K562 (cell line): ENCODE results near the gene WNT6. TPM values are rescaled to one million over a fixed set of nuclear protein-coding genes. Genes with fewer than 3 reads are reported as not detected.

ENCODE experiments used
- ATAC-seq: fragments of 200-7000 bp; cut with Tn5 transposase; 3 replicates; pipeline ENCODE4 v1.9.1; 2020; ENCODE audit warnings: moderate library complexity
- BruUV-seq: library from RNA; stranded (reverse); fragments of 400-500 nt; replicated peaks from 2 replicates; lab custom pipeline; 2021; lab: Mats Ljungman, UMichigan
- CTCF ChIA-PET: fragments of 300-600 bp; formaldehyde crosslinking; extraction: SDS; loops from one replicate; lab custom pipeline; 2021; ENCODE audit warnings: low intra/inter-chr PET ratio; lab: Yijun Ruan, JAX
- POLR2A ChIA-PET: fragments of 300-600, 350-650 bp; sonication (Branson Sonifier 250); formaldehyde crosslinking; extraction: SDS; loops from one replicate; lab custom pipeline; 2021; ENCODE audit warnings: antibody characterized with exemption, inconsistent platforms; lab: Yijun Ruan, JAX
- DNase-seq, 4 experiments: peaks; one replicate each; pipeline versions ENCODE4 v3.0.0 to v3.0.0-alpha.2; 2011 to 2018; ENCODE audit warnings: low spot score in 3 of 4, mixed read lengths in 3 of 4; ENCODE audit errors: extremely low read depth in 1 of 4
- FAIRE-seq: peaks from 2 replicates; lab custom pipeline; 2011; peaks lifted over from hg19 to GRCh38; lab: Jason Lieb, UNC
- H2AFZ ChIP-seq: 2 replicates; pipeline ENCODE4 v1.6.0; 2011; ENCODE audit warnings: low read depth, low read length, control low read depth, inconsistent platforms
- H3K27ac ChIP-seq: fragments of 200-600 bp; 3 replicates; pipeline ENCODE4 v1.8.0; 2011; ENCODE audit warnings: low read depth, mild to moderate bottlenecking, control low read depth, inconsistent platforms, low read length, moderate library complexity, mixed read lengths; ENCODE audit errors: extremely low read depth
- H3K27me3 ChIP-seq, 2 experiments: fragments of 300-600 bp in 1 of 2; 2 replicates in 1 of 2; 3 replicates in 1 of 2; pipeline versions ENCODE4 v1.6.0 to v1.8.0; 2011; ENCODE audit warnings: inconsistent platforms in 2 of 2, low read length in 2 of 2, mild to moderate bottlenecking in 1 of 2, mixed read lengths in 1 of 2, moderate library complexity in 1 of 2; ENCODE audit not compliant: control insufficient read depth in 2 of 2, insufficient read depth in 2 of 2
- H3K36me3 ChIP-seq: fragments of 300-600 bp; 3 replicates; pipeline ENCODE4 v1.8.0; 2011; ENCODE audit warnings: mild to moderate bottlenecking, low read length, inconsistent platforms; ENCODE audit not compliant: control insufficient read depth, insufficient read depth
- H3K4me1 ChIP-seq, 2 experiments: fragments of 200-600 bp in 1 of 2; replicated peaks in 1 of 2; 2 replicates in 1 of 2; 3 replicates in 1 of 2; pipeline versions ENCODE4 v1.5.1 to v1.8.0; 2011; ENCODE audit warnings: inconsistent platforms in 2 of 2, low read length in 2 of 2, mild to moderate bottlenecking in 1 of 2, mixed read lengths in 1 of 2, moderate library complexity in 1 of 2; ENCODE audit not compliant: control insufficient read depth in 2 of 2, insufficient read depth in 2 of 2
- H3K4me2 ChIP-seq: 2 replicates; pipeline ENCODE4 v1.6.1; 2011; ENCODE audit warnings: low read length, control low read depth, inconsistent platforms, mixed read lengths; ENCODE audit not compliant: insufficient read depth
- H3K4me3 ChIP-seq: fragments of 200-600 bp; sonication (generic), shearing (Covaris generic); 2 replicates; pipeline ENCODE4 v1.5.1; 2016; ENCODE audit warnings: control low read depth, inconsistent platforms
- H3K79me2 ChIP-seq: fragments of 200-600 bp; 3 replicates; pipeline ENCODE4 v1.8.0; 2011; ENCODE audit warnings: low read length, inconsistent platforms; ENCODE audit not compliant: control insufficient read depth, insufficient read depth
- H3K9ac ChIP-seq, 2 experiments: 2 replicates each; pipeline versions ENCODE4 v1.6.0 to v1.6.1; 2011; ENCODE audit warnings: low read depth in 2 of 2, low read length in 2 of 2, control low read depth in 1 of 2, inconsistent platforms in 1 of 2, mild to moderate bottlenecking in 1 of 2, mixed read lengths in 1 of 2; ENCODE audit not compliant: insufficient read depth in 1 of 2
- H3K9me1 ChIP-seq: one replicate; pipeline ENCODE4 v1.6.0; 2011; ENCODE audit warnings: inconsistent platforms, mild to moderate bottlenecking, low read length, moderate library complexity; ENCODE audit not compliant: control insufficient read depth, insufficient read depth
- H3K9me3 ChIP-seq: replicated peaks from 2 replicates; pipeline ENCODE4 v1.5.1; 2011; ENCODE audit warnings: low read depth, low read length, inconsistent platforms; ENCODE audit not compliant: control insufficient read depth, insufficient read depth
- H4K20me1 ChIP-seq: replicated peaks from 2 replicates; pipeline ENCODE4 v1.6.1; 2011; ENCODE audit warnings: low read length, inconsistent platforms, mixed read lengths; ENCODE audit not compliant: control insufficient read depth, insufficient read depth
- GTF2A2 ChIP-seq: IDR thresholded peaks from 2 replicates; pipeline ENCODE4 v1.6.1; 2016; ENCODE audit warnings: mild to moderate bottlenecking, missing genetic modification characterization, missing compliant biosample characterization
- HIVEP1 ChIP-seq: fragments of 250-450 bp; sonication (Bioruptor Pico); IDR thresholded peaks from 2 replicates; pipeline ENCODE4 v1.4.0; 2020; ENCODE audit warnings: mild to moderate bottlenecking
- KHSRP ChIP-seq: fragments of 450-650 bp; IDR thresholded peaks from 2 replicates; pipeline ENCODE4 v1.6.1; 2017
- TRIM25 ChIP-seq: fragments of 450-650 bp; IDR thresholded peaks from 2 replicates; pipeline ENCODE4 v1.7.0; 2016; ENCODE audit warnings: borderline replicate concordance
- ZFP1 ChIP-seq: fragments of 450-650 bp; formaldehyde crosslinking; IDR thresholded peaks from 2 replicates; pipeline ENCODE4 v1.4.0; 2020; ENCODE audit warnings: mild to moderate bottlenecking, mixed read lengths
- ZNF217 ChIP-seq: sonication (generic); formaldehyde crosslinking; IDR thresholded peaks from 2 replicates; pipeline ENCODE4 v1.8.0; 2022; ENCODE audit warnings: mild to moderate bottlenecking, missing genetic modification reagents
- ZNF224 ChIP-seq: sonication (generic); formaldehyde crosslinking; IDR thresholded peaks from 2 replicates; pipeline ENCODE4 v1.8.0; 2022; ENCODE audit warnings: mild to moderate bottlenecking, missing genetic modification reagents
- ZNF395 ChIP-seq: fragments of 200-800 bp; sonication (Bioruptor generic); IDR thresholded peaks from 2 replicates; pipeline ENCODE4 v1.6.1; 2017; ENCODE audit warnings: missing genetic modification characterization, missing compliant biosample characterization
- ZNF655 ChIP-seq: fragments of 250-450 bp; sonication (Bioruptor Pico); IDR thresholded peaks from 2 replicates; pipeline ENCODE4 v1.5.0; 2021
- ZNF780A ChIP-seq: fragments of 250-450 bp; sonication (Bioruptor Pico); IDR thresholded peaks from 2 replicates; pipeline ENCODE4 v1.5.0; 2021; ENCODE audit warnings: mild to moderate bottlenecking
- WGBS: fragments of 100-300 bp; shearing (Covaris generic); methylation state at CpG from one replicate; pipeline ENCODE4 v1.1.6; 2016; ENCODE audit warnings: low coverage, mixed read lengths; ENCODE audit not compliant: insufficient coverage; ENCODE audit errors: missing lambda C conversion rate; 5-methylcytosine and 5-hydroxymethylcytosine counted together
- in situ Hi-C: fragments of 300-500 bp; cut with MboI; formaldehyde crosslinking; loops from 4 replicates; pipeline ENCODE4 v1.15.0; 2018; ENCODE audit warnings: inconsistent platforms, mixed read lengths
- intact Hi-C: fragments of 100-400 bp; cut with micrococcal nuclease; formaldehyde crosslinking; loops from 2 replicates; pipeline ENCODE4 v1.14.2; 2022
- polyA plus RNA-seq, 8 experiments: library from polyadenylated mRNA; depleted of rRNA in 4 of 8; stranded (reverse) in 5 of 8; unstranded in 3 of 8; fragments of >200 nt; fragmentation: Nextera tagmentation in 2 of 8; fragmentation: Illumina TruSeq in 1 of 8; extraction: Ambion mirVana in 2 of 8; extraction: Trizol in 1 of 8; gene quantifications; 2 replicates each; pipeline versions ENCODE4 v1.2.1 to v1.2.3, GENCODE V29; 2011 to 2014; ENCODE audit warnings: inconsistent platforms in 1 of 8, missing spikeins in 1 of 8
- total RNA-seq, 7 experiments: library from RNA; depleted of rRNA in 6 of 7; stranded (reverse); fragments of >200 nt in 6 of 7; fragmentation: Illumina TruSeq in 2 of 7; extraction: Trizol in 2 of 7; gene quantifications; 2 replicates each; pipeline versions ENCODE4 v1.2.1 to v1.2.3, GENCODE V29; 2011 to 2021; ENCODE audit warnings: low replicate concordance in 1 of 7
- TF ChIP-seq, protein P1 (sequence below), 3 experiments: fragments of 200-800 bp in 1 of 3; fragments of 250-450 bp in 1 of 3; fragments of 450-650 bp in 1 of 3; sonication (Bioruptor Pico) in 1 of 3; sonication (Bioruptor generic) in 1 of 3; formaldehyde crosslinking in 1 of 3; IDR thresholded peaks; 2 replicates each; pipeline versions ENCODE4 v1.6.1 to v1.8.0; 2016 to 2022; ENCODE audit warnings: mild to moderate bottlenecking in 2 of 3, missing genetic modification characterization in 2 of 3, missing compliant biosample characterization in 1 of 3, moderate library complexity in 1 of 3
- TF ChIP-seq, protein P2 (sequence below): sonication (generic); formaldehyde crosslinking; IDR thresholded peaks from 2 replicates; pipeline ENCODE4 v1.5.0; 2020; ENCODE audit warnings: missing genetic modification reagents

The WNT6 gene
- total and polyA plus RNA-seq, 9 of the 15 experiments (the other 6 are each of a cell fraction or from before 2014, with no cell fraction given): not detected

DNA sequence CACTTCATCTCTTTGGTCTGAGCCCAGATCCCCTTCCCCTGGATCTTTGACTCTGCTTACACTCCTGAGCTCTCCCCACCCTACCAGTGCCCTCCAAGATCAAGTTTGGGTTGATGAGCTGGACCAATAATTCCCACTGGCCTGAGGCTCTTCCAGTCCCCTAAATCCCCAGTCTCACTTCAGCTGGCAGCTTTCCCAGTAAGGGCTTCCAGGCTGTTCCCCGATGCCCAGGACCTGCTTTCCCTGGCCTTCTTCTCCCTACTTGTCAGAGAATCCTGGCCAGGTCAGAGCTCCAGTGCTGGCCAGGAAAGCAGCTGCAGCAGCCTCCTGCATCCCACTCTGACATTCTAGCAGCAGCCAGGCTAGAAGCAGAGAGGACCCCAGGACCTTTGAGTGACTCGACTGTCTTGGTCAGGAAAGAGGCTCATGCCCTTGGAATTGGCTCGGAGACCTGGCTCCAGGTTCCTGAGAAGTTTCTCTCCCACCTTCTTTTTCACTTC, 3.5 kb downstream of the WNT6 start (continued):
- TF ChIP-seq HIVEP1 (CRISPR knock-in tag): no peak
- TF ChIP-seq, protein P1, sequence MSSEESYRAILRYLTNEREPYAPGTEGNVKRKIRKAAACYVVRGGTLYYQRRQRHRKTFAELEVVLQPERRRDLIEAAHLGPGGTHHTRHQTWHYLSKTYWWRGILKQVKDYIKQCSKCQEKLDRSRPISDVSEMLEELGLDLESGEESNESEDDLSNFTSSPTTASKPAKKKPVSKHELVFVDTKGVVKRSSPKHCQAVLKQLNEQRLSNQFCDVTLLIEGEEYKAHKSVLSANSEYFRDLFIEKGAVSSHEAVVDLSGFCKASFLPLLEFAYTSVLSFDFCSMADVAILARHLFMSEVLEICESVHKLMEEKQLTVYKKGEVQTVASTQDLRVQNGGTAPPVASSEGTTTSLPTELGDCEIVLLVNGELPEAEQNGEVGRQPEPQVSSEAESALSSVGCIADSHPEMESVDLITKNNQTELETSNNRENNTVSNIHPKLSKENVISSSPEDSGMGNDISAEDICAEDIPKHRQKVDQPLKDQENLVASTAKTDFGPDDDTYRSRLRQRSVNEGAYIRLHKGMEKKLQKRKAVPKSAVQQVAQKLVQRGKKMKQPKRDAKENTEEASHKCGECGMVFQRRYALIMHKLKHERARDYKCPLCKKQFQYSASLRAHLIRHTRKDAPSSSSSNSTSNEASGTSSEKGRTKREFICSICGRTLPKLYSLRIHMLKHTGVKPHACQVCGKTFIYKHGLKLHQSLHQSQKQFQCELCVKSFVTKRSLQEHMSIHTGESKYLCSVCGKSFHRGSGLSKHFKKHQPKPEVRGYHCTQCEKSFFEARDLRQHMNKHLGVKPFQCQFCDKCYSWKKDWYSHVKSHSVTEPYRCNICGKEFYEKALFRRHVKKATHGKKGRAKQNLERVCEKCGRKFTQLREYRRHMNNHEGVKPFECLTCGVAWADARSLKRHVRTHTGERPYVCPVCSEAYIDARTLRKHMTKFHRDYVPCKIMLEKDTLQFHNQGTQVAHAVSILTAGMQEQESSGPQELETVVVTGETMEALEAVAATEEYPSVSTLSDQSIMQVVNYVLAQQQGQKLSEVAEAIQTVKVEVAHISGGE (CRISPR knock-in tag; IDR thresholded peaks at IDR 0.05): no peak
- no peak for TF ChIP-seq ZNF217 (CRISPR knock-in tag)
- no peak for TF ChIP-seq ZNF395 (CRISPR knock-in tag)

- Histone ChIP-seq H3K4me2 (no peak overlapping the region), H3K79me2 (no peaks in the 10 kb centered on the region), H4K20me1 (peaks cover 6% of the 10 kb centered on the region; the same call in 1 of the 2 replicates), H3K9ac (no peak overlapping the region), H3K27me3 (peaks cover 0 to 23% of the 10 kb centered on the region in 2 experiments; a peak in 3 of 5 replicates), H3K4me3 (no peak overlapping the region), H3K27ac (no peak overlapping the region), H3K36me3 (no peaks in the 10 kb centered on the region), H3K9me1 (no peaks in the 10 kb centered on the region), H3K9me3 (no peaks in the 10 kb centered on the region), H2AFZ (no peak overlapping the region), H3K4me1 (peaks cover 0 to 3% of the 10 kb centered on the region in 2 experiments; a peak in 2 of 5 replicates)
- WGBS: 10% methylated on average over 2 of the region's 4 CpGs
- no peak for DNase-seq
- FAIRE-seq: no peak
- ATAC-seq: no peak
- intact Hi-C loops (no loop called here), in situ Hi-C loops (no loop called here)
- BruUV-seq: no TSS peak
- ChIA-PET CTCF (no interaction called here), POLR2A (no interaction called here)
- TF ChIP-seq ZNF655 (CRISPR knock-in tag) (no peak), ZNF780A (CRISPR knock-in tag) (no peak), ZNF224 (CRISPR knock-in tag) (no peak), GTF2A2 (tag) (no peak), TRIM25 (no peak), KHSRP (no peak), ZFP1 (CRISPR knock-in tag) (no peak)
- TF ChIP-seq, protein P2, sequence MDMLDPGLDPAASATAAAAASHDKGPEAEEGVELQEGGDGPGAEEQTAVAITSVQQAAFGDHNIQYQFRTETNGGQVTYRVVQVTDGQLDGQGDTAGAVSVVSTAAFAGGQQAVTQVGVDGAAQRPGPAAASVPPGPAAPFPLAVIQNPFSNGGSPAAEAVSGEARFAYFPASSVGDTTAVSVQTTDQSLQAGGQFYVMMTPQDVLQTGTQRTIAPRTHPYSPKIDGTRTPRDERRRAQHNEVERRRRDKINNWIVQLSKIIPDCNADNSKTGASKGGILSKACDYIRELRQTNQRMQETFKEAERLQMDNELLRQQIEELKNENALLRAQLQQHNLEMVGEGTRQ (CRISPR knock-in tag): no peak
Observed at GRCh38 chr2:218865396-218865795, 5.8 kb downstream of the WNT6 start.
